WTC11 (cell line): ENCODE data around the gene OPN1LW. TPM values are rescaled to one million over a fixed set of nuclear protein-coding genes. Genes with fewer than 3 reads are reported as not detected.

Source experiments
- ATAC-seq: fragments of 200-7000 bp; cut with Tn5 transposase; 2 replicates; pipeline ENCODE4 v1.10.0; 2021; ENCODE audit warnings: mild to moderate bottlenecking, moderate library complexity
- CTCF ChIA-PET: fragments of 300-600 bp; sonication (Branson Sonifier 250); formaldehyde crosslinking; loops from one replicate; lab custom pipeline; 2021; ENCODE audit warnings: antibody characterized with exemption; lab: Charles Lee
- POLR2A ChIA-PET: fragments of 350-600 bp; sonication (Branson Sonifier 250); formaldehyde crosslinking; loops from one replicate; lab custom pipeline; 2021; ENCODE audit warnings: antibody characterized with exemption; lab: Charles Lee
- DNase-seq: peaks from one replicate; pipeline ENCODE4 v3.0.0; 2021; ENCODE audit warnings: low spot score
- H3K27ac Mint-ChIP-seq: 2 replicates; pipeline ENCODE4 v1.8.0; 2021; ENCODE audit warnings: mixed read lengths
- H3K27me3 Mint-ChIP-seq: 2 replicates; pipeline ENCODE4 v1.8.0; 2021; ENCODE audit warnings: low read depth, mild to moderate bottlenecking, moderate library complexity, mixed read lengths
- H3K36me3 Mint-ChIP-seq: 2 replicates; pipeline ENCODE4 v1.8.0; 2021; ENCODE audit warnings: mixed read lengths
- H3K4me1 Mint-ChIP-seq: 2 replicates; pipeline ENCODE4 v1.8.0; 2022; ENCODE audit warnings: mixed read lengths
- H3K4me3 Mint-ChIP-seq: 2 replicates; pipeline ENCODE4 v1.8.0; 2021; ENCODE audit warnings: mild to moderate bottlenecking, moderate library complexity, mixed read lengths
- H3K9me3 Mint-ChIP-seq: 2 replicates; pipeline ENCODE4 v1.8.0; 2021; ENCODE audit warnings: mixed read lengths
- ATF2 ChIP-seq: sonication (generic); formaldehyde crosslinking; IDR thresholded peaks from 2 replicates; pipeline ENCODE4 v1.8.1; 2022; ENCODE audit warnings: low read depth, missing genetic modification reagents, borderline replicate concordance
- ATF6 ChIP-seq: sonication (generic); formaldehyde crosslinking; IDR thresholded peaks from 2 replicates; pipeline ENCODE4 v1.8.1; 2023; ENCODE audit warnings: mild to moderate bottlenecking, missing genetic modification reagents
- CREM ChIP-seq: sonication (generic); formaldehyde crosslinking; IDR thresholded peaks from 2 replicates; pipeline ENCODE4 v1.8.1; 2022; ENCODE audit warnings: mild to moderate bottlenecking, missing genetic modification reagents, moderate library complexity
- E2F5 ChIP-seq: sonication (generic); formaldehyde crosslinking; IDR thresholded peaks from 2 replicates; pipeline ENCODE4 v1.8.1; 2022; ENCODE audit warnings: mild to moderate bottlenecking, moderate library complexity, missing genetic modification reagents
- ETV6 ChIP-seq: sonication (generic); formaldehyde crosslinking; IDR thresholded peaks from 2 replicates; pipeline ENCODE4 v1.8.1; 2022; ENCODE audit warnings: mild to moderate bottlenecking, missing genetic modification reagents
- HMGXB4 ChIP-seq: sonication (generic); formaldehyde crosslinking; IDR thresholded peaks from 2 replicates; pipeline ENCODE4 v1.8.1; 2023; ENCODE audit warnings: mild to moderate bottlenecking, moderate library complexity, missing genetic modification reagents
- IRF2 ChIP-seq: sonication (generic); formaldehyde crosslinking; IDR thresholded peaks from 2 replicates; pipeline ENCODE4 v1.8.0; 2022; ENCODE audit warnings: low read depth, missing genetic modification reagents, borderline replicate concordance
- NFYB ChIP-seq: sonication (generic); formaldehyde crosslinking; conservative IDR thresholded peaks from 2 replicates; pipeline ENCODE4 v1.8.0; 2022; ENCODE audit warnings: low read depth, missing genetic modification reagents
- PREB ChIP-seq: sonication (generic); formaldehyde crosslinking; IDR thresholded peaks from 2 replicates; pipeline ENCODE4 v1.8.1; 2022; ENCODE audit warnings: mild to moderate bottlenecking, missing genetic modification reagents, moderate library complexity, borderline replicate concordance
- RORB ChIP-seq: fragments of 250-450 bp; sonication (Bioruptor Pico); IDR thresholded peaks from 2 replicates; pipeline ENCODE4 v1.9.0; 2021; ENCODE audit warnings: mild to moderate bottlenecking
- SMAD3 ChIP-seq: sonication (generic); formaldehyde crosslinking; IDR thresholded peaks from 2 replicates; pipeline ENCODE4 v1.8.0; 2022; ENCODE audit warnings: missing genetic modification reagents, mild to moderate bottlenecking, borderline replicate concordance
- SOX15 ChIP-seq: fragments of 250-450 bp; sonication (Bioruptor Pico); IDR thresholded peaks from 2 replicates; pipeline ENCODE4 v1.9.0; 2021; ENCODE audit warnings: mild to moderate bottlenecking
- TP53 ChIP-seq: sonication (generic); formaldehyde crosslinking; IDR thresholded peaks from 2 replicates; pipeline ENCODE4 v1.8.1; 2023; ENCODE audit warnings: mild to moderate bottlenecking, missing genetic modification reagents
- USF2 ChIP-seq: sonication (generic); formaldehyde crosslinking; IDR thresholded peaks from 2 replicates; pipeline ENCODE4 v1.8.1; 2023; ENCODE audit warnings: mild to moderate bottlenecking, missing genetic modification reagents, moderate library complexity
- ZBTB43 ChIP-seq: sonication (generic); formaldehyde crosslinking; IDR thresholded peaks from 2 replicates; pipeline ENCODE4 v1.8.1; 2023; ENCODE audit warnings: mild to moderate bottlenecking, missing genetic modification reagents
- ZNF121 ChIP-seq: sonication (generic); formaldehyde crosslinking; IDR thresholded peaks from 2 replicates; pipeline ENCODE4 v1.8.0; 2023; ENCODE audit warnings: missing genetic modification reagents
- ZNF138 ChIP-seq: sonication (generic); formaldehyde crosslinking; conservative IDR thresholded peaks from 2 replicates; pipeline ENCODE4 v1.8.1; 2022; ENCODE audit warnings: mild to moderate bottlenecking, moderate library complexity, missing genetic modification reagents
- ZNF281 ChIP-seq: sonication (generic); formaldehyde crosslinking; IDR thresholded peaks from 2 replicates; pipeline ENCODE4 v1.8.0; 2023; ENCODE audit warnings: mild to moderate bottlenecking, missing genetic modification reagents
- ZNF396 ChIP-seq: fragments of 250-450 bp; sonication (Bioruptor Pico); IDR thresholded peaks from 2 replicates; pipeline ENCODE4 v1.8.0; 2021; ENCODE audit warnings: mild to moderate bottlenecking, moderate library complexity, borderline replicate concordance
- ZNF512 ChIP-seq: sonication (generic); formaldehyde crosslinking; IDR thresholded peaks from 2 replicates; pipeline ENCODE4 v1.8.1; 2022; ENCODE audit warnings: missing genetic modification reagents, borderline replicate concordance
- total RNA-seq: library from RNA; stranded (reverse); gene quantifications from 3 replicates; pipeline ENCODE4 v1.2.3, GENCODE V29; 2021

OPN1LW gene
- total RNA-seq, 1 experiment from 2014 or later, result not detected

GRCh38 chrX:154096140-154097002 lies 47.7 kb upstream of the OPN1LW start:
- no peak for ATAC-seq
- peaks cover 52% of the 10 kb centered on the region for H3K4me1 Mint-ChIP-seq
- H3K27ac Mint-ChIP-seq, result peak overlapping the region; percentile 45; the same call in 1 of the 2 replicates
- no peak for DNase-seq
- TF ChIP-seq ATF2 (CRISPR knock-in tag), result no peak
- no peak for TF ChIP-seq ZNF512 (CRISPR knock-in tag)
- TF ChIP-seq ZNF396 (CRISPR knock-in tag), result no peak
- no peak for TF ChIP-seq SMAD3 (CRISPR knock-in tag)
- TF ChIP-seq SOX15 (CRISPR knock-in tag), result no peak
- TF ChIP-seq ATF6 (CRISPR knock-in tag), result no peak
- no peak for TF ChIP-seq RORB (CRISPR knock-in tag)
- no peak for TF ChIP-seq ETV6
- TF ChIP-seq IRF2 (CRISPR knock-in tag), result no peak
- TF ChIP-seq ZBTB43 (CRISPR knock-in tag), result no peak
- no peak for TF ChIP-seq TP53
- no peak for TF ChIP-seq CREM (CRISPR knock-in tag)
- no peak for TF ChIP-seq NFYB (CRISPR knock-in tag)
- no peak for TF ChIP-seq ZNF138 (CRISPR knock-in tag)
- no peak for TF ChIP-seq ZNF281 (CRISPR knock-in tag)
- TF ChIP-seq ZNF121 (CRISPR knock-in tag), result no peak
- TF ChIP-seq E2F5 (CRISPR knock-in tag), result no peak
- TF ChIP-seq HMGXB4, result no peak
- no peak for TF ChIP-seq USF2
- TF ChIP-seq PREB (CRISPR knock-in tag), result no peak
- no peaks in the 10 kb centered on the region for H3K9me3 Mint-ChIP-seq
- CTCF ChIA-PET, result interaction anchor here (1.3 kb wide), 1 partner anchor 83 kb away, joined by 6 read pairs; no protein-coding TSS in a partner anchor
- peak overlapping the region; percentile 80 for H3K4me3 Mint-ChIP-seq
- no peaks in the 10 kb centered on the region for H3K27me3 Mint-ChIP-seq
- POLR2A ChIA-PET, result no interaction called here
- no peaks in the 10 kb centered on the region for H3K36me3 Mint-ChIP-seq
